ENCODE measurements around the gene INO80C.

Gene INO80C

DNA sequence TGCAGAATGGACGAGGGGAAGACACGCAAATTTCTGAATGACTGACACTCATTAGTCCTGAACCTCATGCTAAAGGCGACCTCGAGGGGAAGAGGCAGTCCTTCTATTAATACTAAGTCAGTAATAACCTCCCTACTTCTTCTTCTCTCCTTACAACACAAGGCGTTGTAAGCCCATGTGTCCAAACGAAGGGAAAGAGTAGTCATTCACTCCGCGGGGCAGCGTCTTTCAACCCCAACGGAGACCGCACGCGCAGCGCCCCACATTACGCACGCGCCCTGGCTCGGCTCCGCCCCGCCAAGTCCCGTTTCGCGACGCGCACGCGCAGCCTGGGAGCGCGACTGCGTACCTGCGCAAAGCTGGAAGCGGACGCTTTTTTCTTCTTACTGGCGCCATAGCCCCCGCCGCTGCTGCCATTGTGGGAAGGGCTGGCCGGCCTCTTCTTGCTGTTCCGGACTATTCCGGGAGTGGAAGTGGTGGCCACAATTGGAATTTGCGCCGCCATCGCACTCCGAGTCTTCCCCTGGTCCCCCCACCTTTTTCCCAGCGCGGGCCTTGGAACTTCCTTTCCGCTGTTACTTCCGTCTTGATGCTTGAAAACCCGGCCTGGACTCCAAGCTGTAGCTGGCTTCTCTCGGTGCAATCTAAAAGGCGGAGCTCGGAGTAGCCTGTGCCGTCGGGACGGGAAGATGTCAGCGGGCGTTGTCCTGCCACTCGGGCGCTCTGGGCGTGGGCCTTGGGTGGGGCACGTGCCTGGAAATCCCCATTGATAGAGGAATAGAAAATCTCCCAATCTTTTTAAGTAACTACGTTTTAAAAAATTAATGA is at the start of gene INO80C:
Gene INO80C, minus strand, starts transcription at position 591 of the 828 bp plus-strand sequence. Its CDS starts 86 bp downstream, at position 505.
- DNase-seq, result peak; percentile 91

- DNase-seq, result no peak
These were observed 49.3 kb upstream of the INO80C start for GRCh38 chr18:35547008-35547605.

DNA sequence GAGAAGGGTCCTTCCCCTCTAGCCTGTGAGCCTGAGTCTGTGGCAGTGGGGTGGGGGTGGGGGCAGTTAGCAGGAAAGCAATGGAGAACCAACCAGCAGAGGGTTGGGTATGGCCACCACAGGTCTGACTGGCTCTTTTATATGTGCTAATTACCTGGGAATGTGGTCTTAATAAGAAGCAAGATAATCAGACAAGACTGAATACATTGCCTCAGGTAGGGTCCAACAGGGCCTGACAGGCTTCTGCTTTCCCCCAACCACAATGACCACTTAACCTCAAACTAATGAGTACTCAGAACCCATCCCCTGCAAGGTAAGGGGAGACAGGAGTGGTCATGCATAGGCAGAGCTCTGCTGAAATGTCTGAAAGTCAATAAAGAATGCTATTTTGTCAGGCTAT is 44.6 kb upstream of the INO80C start:
- no peak for DNase-seq

DNA sequence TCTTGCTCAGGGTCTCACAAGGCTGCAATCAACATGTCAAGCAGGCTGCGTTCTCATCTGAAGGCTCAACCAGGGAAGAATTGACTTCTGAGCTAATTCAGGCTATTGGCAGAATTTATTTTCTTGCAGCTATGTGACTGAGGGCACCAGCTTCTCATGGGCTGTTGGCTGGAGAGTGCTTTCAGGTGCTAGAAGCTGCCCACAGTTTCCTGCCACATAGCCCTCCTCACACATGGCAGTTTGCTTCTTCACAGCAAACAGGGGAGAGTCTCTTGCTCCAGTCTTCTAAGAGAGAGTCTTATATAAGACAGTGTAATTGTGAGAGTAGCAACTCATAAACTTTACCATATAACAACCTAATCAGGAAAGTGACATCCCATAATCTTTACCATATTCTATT is 37.5 kb upstream of the INO80C start:
- DNase-seq, result no peak

GRCh38 chr18:35533916-35534405 is 36.2 kb upstream of the INO80C start:
- DNase-seq, result no peak

- no peak for DNase-seq
These were observed 31.1 kb upstream of the INO80C start for GRCh38 chr18:35528749-35529274.

DNA sequence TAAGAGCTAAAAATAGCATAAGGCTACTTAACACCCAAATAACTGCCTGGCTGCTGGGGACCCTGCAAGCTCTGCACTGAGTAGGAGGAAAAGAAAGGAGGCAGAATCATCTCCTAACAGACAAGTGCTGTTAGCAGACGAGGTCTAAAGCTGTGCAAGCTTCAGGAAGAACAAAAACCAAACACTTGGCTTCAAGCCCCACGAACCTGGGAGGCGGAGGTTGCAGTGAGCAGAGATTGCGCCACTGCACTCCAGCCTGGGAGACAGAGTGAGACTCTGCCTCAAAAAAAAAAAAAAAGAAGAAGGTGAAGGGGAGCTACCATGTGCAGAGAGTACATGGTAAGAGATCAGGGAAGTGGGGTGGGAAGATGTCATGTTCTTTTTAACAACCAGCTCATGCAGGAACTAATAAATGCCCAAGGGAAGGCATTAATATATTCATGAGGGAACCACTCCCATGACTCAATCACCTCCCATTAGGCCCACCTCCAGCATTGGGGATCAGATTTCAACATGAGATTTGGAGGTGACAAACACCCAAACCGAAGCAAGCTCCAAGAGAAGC is 28.8 kb upstream of the INO80C start:
- peak; percentile 1 for DNase-seq

DNA sequence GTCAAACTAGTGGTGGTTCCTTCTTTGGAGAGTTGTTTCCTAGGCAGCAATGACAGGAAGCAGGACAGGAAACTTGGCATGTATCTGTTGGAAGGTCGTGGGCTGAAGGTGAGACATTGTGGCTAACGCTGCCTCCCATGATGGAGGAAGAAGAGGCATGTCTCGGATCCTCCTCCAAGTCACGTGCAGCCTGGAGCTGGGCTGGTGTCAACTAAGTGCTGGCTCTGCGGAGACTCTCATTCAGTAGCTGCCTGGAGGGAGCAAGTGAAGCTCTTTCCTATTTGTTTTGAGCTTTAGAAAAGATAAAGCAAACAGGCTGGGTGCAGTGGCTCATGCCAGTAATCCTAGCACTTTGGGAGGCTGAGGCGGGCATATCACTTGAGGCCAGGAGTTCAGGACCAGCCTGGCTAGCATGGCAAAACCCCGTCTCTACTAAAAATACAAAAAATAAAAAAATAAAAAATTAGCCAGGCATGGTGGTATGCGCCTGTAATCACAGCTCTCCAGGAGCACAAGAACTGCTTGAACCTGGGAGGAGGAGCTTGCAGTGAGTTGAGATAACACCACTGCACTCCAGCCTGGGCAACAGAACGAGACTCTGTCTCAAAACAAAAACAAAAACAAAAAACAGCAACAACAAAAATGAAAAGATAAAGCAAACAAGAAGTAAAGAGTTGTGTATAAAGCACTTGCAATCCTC is 28.2 kb upstream of the INO80C start:
- peak; percentile 42 for DNase-seq

DNA sequence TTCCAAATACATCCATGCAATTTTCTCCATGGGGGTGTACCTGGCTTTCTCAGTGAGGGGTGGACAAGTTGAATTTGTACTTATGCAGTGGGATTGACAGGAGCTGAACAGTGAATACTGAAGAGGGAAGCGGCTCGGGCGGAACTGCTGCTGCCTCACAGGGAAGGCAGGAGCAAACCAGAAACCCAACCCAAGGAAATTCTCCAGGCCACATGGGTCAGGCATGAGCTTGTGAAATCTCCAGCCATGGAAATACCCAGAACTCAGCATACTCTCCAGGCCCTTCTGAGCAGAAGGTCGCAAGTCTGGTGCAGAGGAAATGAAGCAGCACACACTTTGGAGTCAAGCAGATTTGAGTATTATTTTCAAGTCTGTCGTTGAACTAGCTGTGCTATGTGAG is 26.5 kb upstream of the INO80C start:
- no peak for DNase-seq

DNA sequence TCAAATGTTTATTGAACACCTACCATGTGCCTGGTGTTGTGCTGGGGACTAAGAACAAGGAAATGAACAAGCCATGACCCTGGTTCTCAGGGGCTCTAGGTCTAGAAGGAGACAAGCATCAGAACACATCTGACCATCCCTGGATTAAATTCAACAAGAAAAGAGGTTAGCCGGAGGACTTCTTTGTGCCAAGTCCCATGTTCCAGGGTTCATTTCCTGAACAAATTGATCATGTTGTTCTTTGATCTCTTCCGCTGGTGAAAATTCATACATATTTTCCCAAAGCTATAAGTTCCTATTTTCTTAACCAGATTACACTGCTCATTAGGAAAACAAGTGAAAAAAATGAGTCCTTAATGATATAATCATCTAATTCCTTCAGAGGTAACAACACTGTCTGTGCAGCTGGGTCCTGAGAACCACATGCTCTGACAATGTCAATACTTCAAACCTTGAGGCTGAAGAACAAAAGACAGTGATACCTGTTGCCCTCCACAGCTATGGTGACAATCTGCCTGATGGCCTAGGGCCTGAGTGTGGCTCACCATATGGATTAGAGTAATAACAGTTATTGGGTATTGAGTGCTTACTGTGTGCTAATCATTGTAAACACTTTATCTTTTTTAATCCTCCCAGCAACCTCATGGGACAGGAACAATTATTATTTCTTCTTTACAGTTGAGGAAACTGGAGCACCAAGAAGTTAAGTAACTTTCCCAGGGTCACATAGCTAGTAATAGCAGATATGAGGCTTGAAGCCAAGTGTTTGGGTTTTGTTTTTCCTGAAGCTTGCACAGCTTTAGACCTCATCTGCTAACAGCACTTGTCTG is 24.6 kb upstream of the INO80C start:
- DNase-seq, result peak; percentile 37

GRCh38 chr18:35521133-35521532 is 23.4 kb upstream of the INO80C start:
- DNase-seq, result no peak

DNA sequence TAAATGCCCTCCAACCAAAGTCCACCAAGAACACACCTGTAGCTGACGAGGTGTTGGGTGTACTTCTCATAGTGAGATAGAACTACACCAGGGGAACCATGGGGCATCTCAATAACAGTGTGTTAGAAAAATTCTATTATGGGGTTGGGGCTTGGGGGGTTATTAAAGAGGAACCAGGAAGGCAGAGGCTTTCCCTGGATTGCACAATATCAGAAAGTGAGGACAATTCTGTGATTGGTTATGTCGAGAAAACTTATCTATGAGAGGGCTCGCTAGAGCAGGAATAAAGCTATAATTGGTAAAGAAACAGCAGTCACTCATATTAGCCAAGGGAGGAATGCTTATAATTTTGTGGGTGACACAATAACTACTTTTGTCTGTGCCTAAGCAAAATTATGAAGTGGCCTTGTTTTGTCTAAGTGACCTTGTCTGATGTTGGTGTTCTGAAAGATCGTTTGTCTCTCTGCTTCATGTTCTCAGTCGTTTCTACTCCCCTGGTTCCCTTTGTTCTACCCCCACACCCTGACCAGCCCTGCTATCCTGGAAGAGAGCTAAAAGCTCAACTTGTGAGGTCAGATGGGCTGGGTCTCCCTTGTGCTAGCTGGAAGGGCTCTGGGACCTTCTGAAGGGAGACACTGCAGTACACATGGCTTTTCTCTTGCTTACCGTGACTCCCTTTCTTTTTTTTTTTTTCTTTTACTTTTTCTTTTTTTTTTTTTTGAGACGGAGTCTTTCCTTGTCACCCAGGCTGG is 21.6 kb upstream of the INO80C start:
- no peak for DNase-seq

DNA sequence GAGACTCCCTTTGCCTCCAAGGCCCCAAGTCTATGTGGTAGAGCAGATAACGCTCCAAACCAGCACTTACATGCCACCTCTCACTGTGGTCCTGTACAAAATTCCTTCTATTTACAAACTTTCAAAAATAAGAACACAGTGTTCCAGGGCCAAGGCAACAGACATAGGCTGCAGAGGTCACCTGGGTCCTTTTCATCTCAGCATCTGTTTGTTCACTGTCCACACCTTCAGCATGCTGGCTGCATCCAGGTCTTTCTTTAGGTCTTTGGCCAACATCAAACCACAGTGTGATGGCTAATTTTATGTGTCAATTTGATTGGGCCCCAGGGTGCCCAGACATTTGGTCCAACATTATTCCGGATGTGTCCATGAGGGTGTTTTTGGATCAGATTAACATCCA is 20.0 kb upstream of the INO80C start:
- DNase-seq, result no peak

- no peak for DNase-seq
These were observed 19.0 kb upstream of the INO80C start for GRCh38 chr18:35516789-35517188.

- no peak for DNase-seq
These were observed 18.6 kb upstream of the INO80C start for GRCh38 chr18:35516351-35516750.

DNA sequence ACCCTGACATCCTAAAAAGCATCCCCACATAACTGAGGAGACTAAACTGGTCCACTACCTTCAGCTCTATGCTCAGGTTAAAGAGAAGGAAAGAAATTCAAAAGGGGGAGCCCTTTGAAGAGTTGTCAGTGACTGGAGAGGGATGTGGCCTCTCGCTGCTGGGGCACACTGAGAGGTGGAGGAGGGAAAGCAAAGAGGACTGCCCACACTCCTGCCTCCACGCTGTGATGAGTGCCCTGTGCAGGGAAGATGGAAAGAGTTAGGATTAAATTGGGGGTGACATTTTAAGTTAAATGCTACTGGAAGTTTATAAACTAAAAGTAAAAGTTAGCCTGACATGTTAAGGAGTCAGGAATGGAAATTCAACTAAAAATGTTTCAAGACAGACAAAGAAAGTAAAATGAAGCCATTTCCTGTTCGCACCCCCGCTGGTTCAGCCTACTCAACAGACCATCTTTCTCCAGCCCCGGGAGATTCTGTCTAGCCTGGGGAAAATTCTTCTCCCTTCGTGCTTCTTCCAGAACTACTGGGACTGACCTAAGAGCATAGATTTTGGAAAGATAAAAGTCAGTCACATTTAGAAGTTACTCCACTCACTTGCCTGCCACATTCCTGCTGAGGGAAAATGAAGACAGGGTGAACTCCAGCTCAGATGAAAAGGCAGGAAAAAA is 17.8 kb upstream of the INO80C start:
- DNase-seq, result no peak

GRCh38 chr18:35514752-35515459 is 17.1 kb upstream of the INO80C start:
- no peak for DNase-seq

DNA sequence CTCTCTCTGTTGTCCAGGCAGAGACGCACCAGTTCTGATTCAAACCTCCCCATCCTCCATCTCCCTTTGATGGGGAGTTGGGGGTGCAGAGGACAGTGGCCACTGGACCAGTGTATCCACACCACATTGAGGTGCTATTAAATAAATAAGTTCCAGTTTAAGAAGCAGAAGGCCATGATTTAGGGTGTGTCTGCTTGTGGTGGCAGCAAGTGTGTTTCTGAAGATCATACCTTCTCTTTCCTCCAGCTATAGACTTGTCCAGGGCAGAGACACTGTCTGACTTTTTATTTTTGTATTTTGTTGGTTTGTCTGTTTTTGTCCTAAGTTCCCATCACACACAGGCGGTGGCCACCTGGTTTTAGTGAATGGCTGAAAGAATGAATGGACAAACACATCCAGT is 16.5 kb upstream of the INO80C start:
- no peak for DNase-seq

DNA sequence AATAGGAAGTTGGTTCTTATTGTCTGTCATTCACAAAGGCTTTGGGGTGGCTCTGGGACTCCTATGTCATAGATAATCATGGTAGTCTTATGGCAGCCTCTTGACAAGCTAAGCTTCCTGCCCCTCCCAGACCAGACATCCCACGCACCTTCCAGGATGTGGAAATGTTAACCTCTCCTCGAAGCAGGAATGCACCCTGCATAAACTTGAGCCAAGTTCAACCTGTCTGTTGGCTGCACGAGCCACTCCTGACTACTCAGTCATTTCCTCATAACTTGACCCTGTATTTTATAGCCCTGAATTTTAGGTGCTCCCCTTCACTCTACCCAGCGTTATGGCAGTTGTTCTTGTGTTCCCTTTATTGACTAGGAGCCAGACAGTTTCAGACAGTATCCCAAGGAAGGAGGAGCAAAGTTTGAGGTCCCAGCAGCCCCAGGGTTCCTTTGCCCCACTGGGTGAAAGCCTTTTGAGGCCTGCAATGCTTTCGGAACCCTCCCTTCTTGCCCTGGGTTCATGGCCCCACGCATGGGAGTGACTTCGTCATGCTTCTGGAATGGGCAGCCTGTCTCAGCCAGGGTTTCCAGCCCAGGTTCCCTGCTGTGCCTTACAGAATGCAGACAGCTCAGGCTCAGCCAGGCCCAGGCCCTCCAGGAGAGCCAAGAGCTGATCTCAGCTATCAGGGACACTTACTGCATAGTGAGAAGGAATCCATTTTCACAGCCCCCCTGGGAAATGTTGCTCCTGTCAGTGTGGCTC is 15.6 kb upstream of the INO80C start:
- DNase-seq, result no peak
